T-cell (primary cell): ENCODE results near the gene TSPYL4. TPM values are rescaled to one million over a fixed set of nuclear protein-coding genes. Genes with fewer than 3 reads are reported as not detected.

Experiments
- ATAC-seq, 4 experiments: fragments of 200-7000 bp in 3 of 4; fragments of 150-1000 bp in 1 of 4; cut with Tn5 transposase; replicated peaks in 1 of 4; 1 replicate in 3 of 4; 2 replicates in 1 of 4; pipeline ENCODE4 v1.10.0; 2021; ENCODE audit warnings: moderate library complexity in 3 of 4, mild to moderate bottlenecking in 2 of 4, moderate number of reproducible peaks in 1 of 4
- CTCF ChIA-PET, 2 donors: fragments of 300-600 bp; sonication (Branson Sonifier 250); formaldehyde crosslinking; loops; one replicate each; lab custom pipeline; 2022; ENCODE audit warnings: antibody characterized with exemption in 2 of 2; lab: Charles Lee
- POLR2A ChIA-PET, 2 donors: fragments of 300-600 bp; sonication (Branson Sonifier 250); formaldehyde crosslinking; loops; one replicate each; lab custom pipeline; 2022; ENCODE audit warnings: antibody characterized with exemption in 2 of 2; lab: Charles Lee
- DNase-seq, 35 experiments: peaks; one replicate each; pipeline versions ENCODE4 v3.0.0 to v3.0.0-alpha.2; 2013 to 2023
- H3K27ac ChIP-seq: one replicate; pipeline ENCODE4 v1.5.1; 2013; ENCODE audit warnings: low read length
- H3K27me3 ChIP-seq, 2 experiments: replicated peaks in 1 of 2; 1 replicate in 1 of 2; 2 replicates in 1 of 2; pipeline versions ENCODE4 v1.6.1 to v1.7.0; 2013; ENCODE audit warnings: low read length in 1 of 2, mixed read lengths in 1 of 2; ENCODE audit not compliant: control insufficient read depth in 2 of 2, insufficient read depth in 2 of 2; ENCODE audit errors: extremely low read depth in 1 of 2
- H3K36me3 ChIP-seq, 2 donors: 1 replicate in 1 of 2; 2 replicates in 1 of 2; pipeline versions ENCODE4 v1.6.1 to v1.7.0; 2013; ENCODE audit warnings: low read length in 1 of 2; ENCODE audit not compliant: control insufficient read depth in 2 of 2, insufficient read depth in 1 of 2; ENCODE audit errors: extremely low read depth in 1 of 2
- H3K4me1 ChIP-seq, 2 experiments: 1 replicate in 1 of 2; 2 replicates in 1 of 2; pipeline versions ENCODE4 v1.6.1 to v1.7.0; 2013; ENCODE audit warnings: low read length in 2 of 2, mixed read lengths in 1 of 2; ENCODE audit not compliant: insufficient read depth in 2 of 2, control insufficient read depth in 1 of 2; ENCODE audit errors: extremely low read depth in 1 of 2
- H3K4me3 ChIP-seq, 2 donors: 1 replicate in 1 of 2; 2 replicates in 1 of 2; pipeline versions ENCODE4 v1.5.1 to v1.7.0; 2013; ENCODE audit warnings: mild to moderate bottlenecking in 2 of 2, low read length in 1 of 2, moderate library complexity in 1 of 2; ENCODE audit not compliant: control insufficient read depth in 1 of 2; ENCODE audit errors: extremely low read depth in 1 of 2
- H3K9me3 ChIP-seq: 2 replicates; pipeline ENCODE4 v1.7.0; 2013
- H3K27ac Mint-ChIP-seq, 2 donors: one replicate each; pipeline ENCODE4 v1.8.0; 2020 to 2021; ENCODE audit warnings: mild to moderate bottlenecking in 2 of 2, mixed read lengths in 2 of 2
- H3K27me3 Mint-ChIP-seq, 2 donors: one replicate each; pipeline ENCODE4 v1.8.0; 2021 to 2022; ENCODE audit warnings: mixed read lengths in 2 of 2
- H3K36me3 Mint-ChIP-seq: one replicate; pipeline ENCODE4 v1.8.0; 2021; ENCODE audit warnings: mixed read lengths
- H3K4me1 Mint-ChIP-seq, 3 donors: one replicate each; pipeline ENCODE4 v1.8.0; 2020 to 2022; ENCODE audit warnings: mixed read lengths in 3 of 3, mild to moderate bottlenecking in 1 of 3
- H3K4me3 Mint-ChIP-seq, 3 donors: one replicate each; pipeline ENCODE4 v1.8.0; 2020 to 2022; ENCODE audit warnings: mild to moderate bottlenecking in 3 of 3, mixed read lengths in 3 of 3, moderate library complexity in 3 of 3
- H3K9me3 Mint-ChIP-seq, 3 donors: one replicate each; pipeline ENCODE4 v1.8.0; 2020 to 2022; ENCODE audit warnings: mixed read lengths in 3 of 3
- WGBS: methylation state at CpG from one replicate; pipeline ENCODE4 v1.1.5; 2013; ENCODE audit warnings: missing lambda C conversion rate; ENCODE audit not compliant: insufficient coverage; 5-methylcytosine and 5-hydroxymethylcytosine counted together
- total RNA-seq, 35 experiments: library from RNA in 6 of 35; stranded (reverse) in 6 of 35; fragments of 120-200 nt in 1 of 35; gene quantifications; one replicate each; pipeline versions ENCODE4 v1.2.1 to v1.2.4 and lab custom pipeline; 2013 to 2026

TSPYL4 gene
- total RNA-seq, 5 donors from 2014 or later (not counting 1 experiment from before 2014, with no cell fraction given) = 18.6 to 60.2 (median 22.4) TPM

DNA sequence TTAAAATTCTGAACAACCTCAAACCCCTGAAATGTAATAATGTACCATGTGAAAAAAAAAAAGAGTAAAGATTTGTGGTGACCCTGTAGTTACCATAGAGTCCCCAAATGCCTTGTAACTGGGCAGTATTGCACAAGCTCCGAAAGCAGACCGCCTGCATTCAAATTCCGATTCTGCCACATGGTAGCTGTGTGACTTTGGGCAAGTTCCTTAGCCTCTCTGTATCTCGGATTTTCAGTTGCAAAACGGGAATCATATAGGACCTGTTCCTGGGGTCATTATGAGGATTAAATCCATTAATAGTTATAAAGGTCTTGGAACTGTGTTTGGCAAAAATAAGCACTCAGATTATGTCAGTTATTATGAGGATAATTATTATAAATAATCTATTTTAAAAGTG, 43.6 kb downstream of the TSPYL4 start:
- H3K4me1 Mint-ChIP-seq = no peaks in the 10 kb centered on the region

DNA sequence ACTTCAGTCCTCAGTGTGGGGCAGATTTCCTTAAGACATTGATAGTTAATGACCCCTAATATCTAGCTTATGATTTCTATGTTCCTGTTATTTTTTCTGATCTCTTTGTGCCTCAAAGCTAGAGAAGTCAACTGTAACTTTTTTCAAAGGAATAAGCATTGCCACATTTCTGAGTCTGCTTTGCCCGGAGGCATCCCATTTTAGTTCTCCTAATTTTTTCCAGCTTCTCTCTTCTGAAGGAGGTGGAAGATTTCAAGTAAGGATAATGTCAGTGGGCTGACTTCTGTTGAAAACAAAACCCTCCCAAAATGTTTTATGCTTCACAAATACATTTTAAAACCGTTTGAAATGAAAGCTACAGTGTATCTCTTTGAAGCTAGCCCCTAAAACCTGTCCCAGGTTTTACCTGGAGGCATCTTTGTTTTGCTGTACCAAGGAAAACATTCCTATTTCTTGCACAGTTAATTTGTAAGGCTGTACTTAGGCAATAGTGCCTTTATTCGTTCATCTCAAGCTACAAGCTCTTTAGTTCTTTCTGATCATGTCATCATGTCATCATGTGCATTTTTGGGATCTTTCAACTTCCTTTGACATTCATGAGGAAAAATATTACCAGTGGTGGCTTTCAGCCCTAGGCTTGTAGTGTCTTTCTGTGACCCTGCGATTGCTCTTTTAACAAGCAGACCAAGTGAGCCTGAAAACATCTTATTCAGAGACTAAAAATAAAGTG, 45.7 kb downstream of the TSPYL4 start:
- H3K36me3 Mint-ChIP-seq = peaks cover 9% of the 10 kb centered on the region
- ChIA-PET CTCF (interaction anchor here in 1 of 2 donors (0.9 to 3.1 kb wide), 2 partner anchors 10 to 197 kb away, joined by 3 to 10 read pairs; no protein-coding TSS in a partner anchor), POLR2A (interaction anchor here in 1 of 2 donors (0.6 kb wide), 1 partner anchor 185 kb away, joined by 4 read pairs; no protein-coding TSS in a partner anchor)
- Histone ChIP-seq H3K36me3 (peaks cover 0 to 2% of the 10 kb centered on the region in 2 donors), H3K9me3 (no peaks in the 10 kb centered on the region), H3K27ac (no peak overlapping the region), H3K27me3 (no peaks in the 10 kb centered on the region), H3K4me1 (no peaks in the 10 kb centered on the region), H3K4me3 (no peak overlapping the region)
- H3K27me3 Mint-ChIP-seq = no peaks in the 10 kb centered on the region
- WGBS = no CpG with 5 or more reads among the region's 4 CpGs
- no peaks in the 10 kb centered on the region for H3K9me3 Mint-ChIP-seq
- H3K27ac Mint-ChIP-seq = no peak overlapping the region
- ATAC-seq = no peak
- H3K4me1 Mint-ChIP-seq = no peaks in the 10 kb centered on the region
- no peak for DNase-seq
- no peak overlapping the region for H3K4me3 Mint-ChIP-seq

More for the DNA sequence above, 43.6 kb downstream of the TSPYL4 start:
- POLR2A ChIA-PET = no interaction called here
- 100% methylated on average over 5 of the region's 5 CpGs for WGBS
- Histone ChIP-seq H3K27ac (no peak overlapping the region), H3K27me3 (no peaks in the 10 kb centered on the region), H3K4me3 (no peak overlapping the region), H3K36me3 (peaks cover 0 to 2% of the 10 kb centered on the region in 2 donors), H3K4me1 (no peaks in the 10 kb centered on the region), H3K9me3 (no peaks in the 10 kb centered on the region)
- Mint-ChIP-seq H3K36me3 (peaks cover 6% of the 10 kb centered on the region), H3K9me3 (no peaks in the 10 kb centered on the region), H3K27ac (no peak overlapping the region), H3K4me3 (no peak overlapping the region), H3K27me3 (no peaks in the 10 kb centered on the region)
- ATAC-seq = no peak
- CTCF ChIA-PET = interaction anchor here (0.6 to 1.4 kb wide), 4 partner anchors 8 to 27 kb away, joined by 3 to 7 read pairs (median 3); no protein-coding TSS in a partner anchor
- DNase-seq = no peak

DNA sequence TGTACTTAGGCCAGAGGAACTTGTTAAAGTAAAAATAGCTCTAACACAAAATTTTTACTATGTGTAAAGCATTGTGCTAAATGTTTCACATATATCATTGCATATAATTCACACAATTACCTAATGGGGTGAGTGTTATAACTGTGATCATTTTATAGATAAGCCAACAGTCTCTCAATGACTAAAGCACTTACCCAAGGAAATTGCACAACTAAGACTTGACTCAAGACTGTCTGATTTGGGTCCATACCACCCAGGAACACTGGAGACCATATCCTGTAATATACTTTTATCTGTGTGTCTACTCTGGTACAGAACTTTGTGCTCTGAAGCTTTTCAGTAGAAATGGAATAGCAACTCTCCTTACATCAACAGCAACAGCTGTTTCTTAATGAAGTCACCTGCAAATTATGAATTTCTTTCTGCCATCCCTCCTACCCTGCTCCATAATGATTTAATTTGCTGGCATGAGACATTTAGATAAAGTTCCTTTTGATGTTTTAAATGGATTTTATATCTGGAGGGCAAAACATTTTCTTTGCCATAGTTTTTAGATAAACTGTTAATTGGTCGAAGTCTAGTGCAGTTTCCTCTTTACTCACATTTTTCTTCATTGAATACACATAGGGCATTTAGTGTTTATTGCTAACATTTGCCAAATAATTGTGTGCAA, 47.5 kb downstream of the TSPYL4 start:
- peaks cover 9% of the 10 kb centered on the region for H3K36me3 Mint-ChIP-seq

DNA sequence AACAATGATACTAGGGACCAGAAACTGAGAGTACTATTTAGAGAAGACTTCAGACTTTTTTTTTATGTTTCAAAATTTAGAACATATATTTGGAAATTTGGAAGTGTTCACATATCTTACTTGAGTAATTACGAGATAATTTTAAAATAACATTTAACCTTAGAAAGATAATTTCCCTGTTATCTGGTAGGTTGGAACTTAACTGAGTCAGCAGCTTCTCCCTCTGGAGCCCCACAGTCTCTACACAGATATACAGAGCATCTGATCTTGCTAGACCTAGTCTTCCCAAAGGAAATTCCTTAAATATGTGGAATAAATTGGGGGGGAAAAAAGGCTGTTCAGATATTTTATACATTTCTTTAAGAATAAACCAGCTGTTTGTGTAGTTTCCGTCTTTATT, 48.6 kb downstream of the TSPYL4 start:
- no peak overlapping the region for H3K27ac ChIP-seq
- no CpG with 5 or more reads among the region's 2 CpGs for WGBS
- no peaks in the 10 kb centered on the region for H3K27me3 Mint-ChIP-seq
- H3K9me3 ChIP-seq = no peaks in the 10 kb centered on the region
- no peak overlapping the region for H3K4me3 Mint-ChIP-seq
- H3K9me3 Mint-ChIP-seq = no peaks in the 10 kb centered on the region
- H3K27me3 ChIP-seq = no peaks in the 10 kb centered on the region
- H3K4me1 ChIP-seq = no peaks in the 10 kb centered on the region
- no peak for ATAC-seq
- peaks cover 9% of the 10 kb centered on the region for H3K36me3 Mint-ChIP-seq
- H3K4me1 Mint-ChIP-seq = no peaks in the 10 kb centered on the region
- H3K27ac Mint-ChIP-seq = no peak overlapping the region
- DNase-seq = no peak
- no peaks in the 10 kb centered on the region for H3K36me3 ChIP-seq
- ChIA-PET CTCF (interaction anchor here (0.6 to 1.3 kb wide), 2 partner anchors 13 to 14 kb away, joined by 3 to 5 read pairs; no protein-coding TSS in a partner anchor), POLR2A (no interaction called here)
- H3K4me3 ChIP-seq = no peak overlapping the region

More for the DNA sequence above, 47.5 kb downstream of the TSPYL4 start:
- DNase-seq (no peak), ATAC-seq (no peak)
- Mint-ChIP-seq H3K4me3 (no peak overlapping the region), H3K27ac (no peak overlapping the region), H3K27me3 (no peaks in the 10 kb centered on the region), H3K9me3 (no peaks in the 10 kb centered on the region), H3K4me1 (no peaks in the 10 kb centered on the region)
- ChIA-PET CTCF (interaction anchor here (0.6 to 3.1 kb wide), 4 partner anchors 11 to 16 kb away, joined by 3 to 10 read pairs (median 4); no protein-coding TSS in a partner anchor), POLR2A (no interaction called here)
- H3K9me3 ChIP-seq = no peaks in the 10 kb centered on the region
- no CpG with 5 or more reads among the region's 1 CpG for WGBS
- H3K27ac ChIP-seq = no peak overlapping the region
- H3K4me3 ChIP-seq = no peak overlapping the region
- no peaks in the 10 kb centered on the region for H3K4me1 ChIP-seq
- no peaks in the 10 kb centered on the region for H3K27me3 ChIP-seq
- H3K36me3 ChIP-seq = peaks cover 0 to 2% of the 10 kb centered on the region in 2 donors

DNA sequence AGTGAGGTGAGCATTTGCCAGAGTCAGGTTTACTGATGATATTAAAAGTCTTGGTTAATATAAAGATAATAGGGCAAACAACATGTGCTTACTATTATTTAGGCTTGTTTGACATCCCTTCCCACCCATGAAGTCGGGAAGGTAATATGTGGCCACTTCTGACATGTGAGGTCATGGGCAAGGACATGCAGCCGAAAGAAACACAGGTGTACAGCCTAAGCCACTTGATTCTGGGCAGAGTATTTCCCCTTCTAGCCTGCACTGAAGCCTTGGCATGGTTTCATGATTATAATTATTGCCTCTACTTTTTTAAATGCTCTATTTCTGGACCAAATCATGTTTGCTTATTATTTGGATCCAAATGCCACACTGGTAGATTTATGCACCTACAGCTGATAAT, 52.3 kb downstream of the TSPYL4 start:
- H3K4me3 Mint-ChIP-seq = no peak overlapping the region
- DNase-seq = no peak
- Histone ChIP-seq H3K4me1 (no peaks in the 10 kb centered on the region), H3K9me3 (no peaks in the 10 kb centered on the region), H3K27ac (no peak overlapping the region), H3K36me3 (no peaks in the 10 kb centered on the region), H3K4me3 (no peak overlapping the region), H3K27me3 (no peaks in the 10 kb centered on the region)
- ChIA-PET POLR2A (no interaction called here), CTCF (no interaction called here)
- H3K4me1 Mint-ChIP-seq = peaks cover 0 to 7% (median 0%) of the 10 kb centered on the region in 3 donors
- peaks cover 19% of the 10 kb centered on the region for H3K36me3 Mint-ChIP-seq
- ATAC-seq = no peak
- no peak overlapping the region for H3K27ac Mint-ChIP-seq
- WGBS = 100% methylated on average over 1 of the region's 2 CpGs
- no peaks in the 10 kb centered on the region for H3K9me3 Mint-ChIP-seq
- H3K27me3 Mint-ChIP-seq = no peaks in the 10 kb centered on the region

DNA sequence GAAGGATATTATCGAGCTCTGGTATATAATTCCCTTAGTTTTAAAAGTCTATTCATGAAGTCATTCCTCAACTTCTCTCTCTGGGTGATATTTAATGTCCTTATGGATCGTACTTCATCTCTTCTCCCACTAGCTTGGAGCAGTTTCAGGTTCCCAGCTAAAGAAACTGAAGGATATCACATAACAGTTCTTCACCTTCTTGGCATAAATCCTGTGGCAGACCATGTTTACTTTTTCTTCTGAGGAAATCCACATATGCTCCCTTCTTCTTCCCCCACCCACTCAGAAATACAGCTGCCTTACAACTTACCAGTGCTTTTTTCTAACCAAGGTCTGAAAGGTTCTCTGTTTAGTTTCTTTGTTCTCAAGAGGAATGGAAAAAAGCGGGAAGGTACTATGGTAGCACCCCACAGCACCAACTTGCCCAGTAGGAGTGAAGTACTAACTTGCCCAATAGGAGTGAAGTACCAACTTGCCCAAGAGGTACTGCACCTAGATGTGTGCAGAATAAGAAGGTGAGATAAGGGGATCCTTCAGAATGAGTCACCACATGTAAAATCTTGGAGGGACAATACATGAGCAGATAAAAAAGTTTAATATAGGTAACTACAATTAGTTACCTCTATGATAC, 53.1 kb downstream of the TSPYL4 start:
- H3K27ac Mint-ChIP-seq = no peak overlapping the region
- no peaks in the 10 kb centered on the region for H3K27me3 ChIP-seq
- peaks cover 20% of the 10 kb centered on the region for H3K36me3 Mint-ChIP-seq
- no peaks in the 10 kb centered on the region for H3K9me3 ChIP-seq
- ChIA-PET CTCF (interaction anchor here in 1 of 2 donors (0.6 kb wide), 1 partner anchor 17 kb away, joined by 3 read pairs; no protein-coding TSS in a partner anchor), POLR2A (no interaction called here)
- H3K27ac ChIP-seq = no peak overlapping the region
- H3K4me1 ChIP-seq = no peaks in the 10 kb centered on the region
- no peaks in the 10 kb centered on the region for H3K9me3 Mint-ChIP-seq
- H3K27me3 Mint-ChIP-seq = no peaks in the 10 kb centered on the region
- ATAC-seq (no peak), DNase-seq (no peak)
- no peak overlapping the region for H3K4me3 Mint-ChIP-seq
- 100% methylated on average over 1 of the region's 3 CpGs for WGBS
- no peak overlapping the region for H3K4me3 ChIP-seq
- peaks cover 0 to 7% (median 0%) of the 10 kb centered on the region in 3 donors for H3K4me1 Mint-ChIP-seq
- no peaks in the 10 kb centered on the region for H3K36me3 ChIP-seq
